GM12878 (cell line): ENCODE measurements around the gene DRAXIN.

Experiments
- CREB1 ChIP-seq: IDR thresholded peaks from 2 replicates; pipeline ENCODE4 v1.6.1; 2012; ENCODE audit warnings: low read depth, mild to moderate bottlenecking, inconsistent platforms
- POLR2A ChIP-seq: IDR thresholded peaks from 2 replicates; pipeline ENCODE4 v1.6.1; 2011; ENCODE audit warnings: low read depth, mild to moderate bottlenecking, low read length
- RFX5 ChIP-seq: IDR thresholded peaks from 2 replicates; pipeline ENCODE4 v1.6.1; 2011; ENCODE audit warnings: low read depth, low read length, improper control_type of control experiment
- SPI1 ChIP-seq: IDR thresholded peaks from 2 replicates; pipeline ENCODE4 v1.6.1; 2011; ENCODE audit warnings: low read depth, mild to moderate bottlenecking, low read length, moderate library complexity, borderline replicate concordance; ENCODE audit not compliant: insufficient read depth
- YY1 ChIP-seq: IDR thresholded peaks from 2 replicates; pipeline ENCODE4 v1.6.1; 2011; ENCODE audit warnings: low read depth, mild to moderate bottlenecking, low read length
- TF ChIP-seq, protein P1 (sequence below), 3 experiments: IDR thresholded peaks in 2 of 3; conservative IDR thresholded peaks in 1 of 3; 2 replicates each; pipeline ENCODE4 v1.5.1; 2011; ENCODE audit warnings: low read depth in 3 of 3, low read length in 3 of 3, mild to moderate bottlenecking in 3 of 3, control low read depth in 2 of 3, moderate library complexity in 2 of 3, inconsistent platforms in 1 of 3, mixed read lengths in 1 of 3; ENCODE audit not compliant: control insufficient read depth in 2 of 3, insufficient read depth in 1 of 3; ENCODE audit errors: extremely low read depth in 1 of 3

DNA sequence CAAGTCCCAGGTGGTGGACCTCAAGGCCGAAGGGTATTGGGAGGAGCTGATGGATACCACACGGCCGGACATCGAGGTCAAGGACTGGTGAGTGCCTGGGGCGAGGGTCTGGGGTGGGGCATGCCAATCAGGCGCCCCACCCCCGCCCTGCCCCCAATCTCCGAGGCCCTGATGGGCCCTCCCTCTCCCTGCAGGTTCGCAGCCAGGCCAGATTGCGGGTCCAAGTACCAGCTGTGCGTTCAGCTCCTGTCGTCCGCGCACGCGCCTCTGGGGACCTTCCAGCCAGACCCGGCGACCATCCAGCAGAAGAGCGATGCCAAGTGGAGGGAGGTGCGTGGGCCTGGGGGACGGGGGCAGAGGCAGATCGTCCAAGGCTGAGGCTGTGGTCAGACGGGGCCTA lies 33.0 kb upstream of the DRAXIN start:
- TF ChIP-seq RFX5 (no peak), POLR2A (no peak), YY1 (no peak), SPI1 (no peak), CREB1 (no peak)
- TF ChIP-seq, protein P1, sequence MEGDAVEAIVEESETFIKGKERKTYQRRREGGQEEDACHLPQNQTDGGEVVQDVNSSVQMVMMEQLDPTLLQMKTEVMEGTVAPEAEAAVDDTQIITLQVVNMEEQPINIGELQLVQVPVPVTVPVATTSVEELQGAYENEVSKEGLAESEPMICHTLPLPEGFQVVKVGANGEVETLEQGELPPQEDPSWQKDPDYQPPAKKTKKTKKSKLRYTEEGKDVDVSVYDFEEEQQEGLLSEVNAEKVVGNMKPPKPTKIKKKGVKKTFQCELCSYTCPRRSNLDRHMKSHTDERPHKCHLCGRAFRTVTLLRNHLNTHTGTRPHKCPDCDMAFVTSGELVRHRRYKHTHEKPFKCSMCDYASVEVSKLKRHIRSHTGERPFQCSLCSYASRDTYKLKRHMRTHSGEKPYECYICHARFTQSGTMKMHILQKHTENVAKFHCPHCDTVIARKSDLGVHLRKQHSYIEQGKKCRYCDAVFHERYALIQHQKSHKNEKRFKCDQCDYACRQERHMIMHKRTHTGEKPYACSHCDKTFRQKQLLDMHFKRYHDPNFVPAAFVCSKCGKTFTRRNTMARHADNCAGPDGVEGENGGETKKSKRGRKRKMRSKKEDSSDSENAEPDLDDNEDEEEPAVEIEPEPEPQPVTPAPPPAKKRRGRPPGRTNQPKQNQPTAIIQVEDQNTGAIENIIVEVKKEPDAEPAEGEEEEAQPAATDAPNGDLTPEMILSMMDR (IDR thresholded peaks at IDR 0.05 in 2 of 3, conservative IDR thresholded peaks at IDR 0.05 in 1 of 3; ENCODE audit: control insufficient read depth in 2 of 3, extremely low read depth in 1 of 3, insufficient read depth in 1 of 3, low read depth in 3 of 3, low read length in 3 of 3), result no peak
